HEK293 (cell line): Measurements from ENCODE around the gene RAB8A.

ENCODE experiments used
- CTCF ChIA-PET: fragments of 350-600 bp; formaldehyde crosslinking; extraction: SDS; loops from one replicate; lab custom pipeline; 2021; ENCODE audit warnings: antibody characterized with exemption; lab: Yijun Ruan, JAX
- POLR2A ChIA-PET: fragments of 300-600 bp; formaldehyde crosslinking; extraction: SDS; loops from one replicate; lab custom pipeline; 2020; ENCODE audit warnings: antibody characterized with exemption, inconsistent platforms; lab: Yijun Ruan, JAX
- H3K27ac ChIP-seq: fragments of 200-500 bp; sonication (Bioruptor generic); 2 replicates; pipeline ENCODE4 v1.5.1; 2014; ENCODE audit warnings: low read depth, low read length, control low read depth, inconsistent platforms; ENCODE audit errors: extremely low read depth
- H3K36me3 ChIP-seq, 2 experiments: fragments of 200-500 bp in 1 of 2; sonication (Bioruptor generic) in 1 of 2; 1 replicate in 1 of 2; 2 replicates in 1 of 2; pipeline ENCODE4 v1.5.1; 2014 to 2017; ENCODE audit warnings: inconsistent platforms in 2 of 2, low read length in 2 of 2; ENCODE audit not compliant: control insufficient read depth in 2 of 2, insufficient read depth in 1 of 2
- H3K4me1 ChIP-seq: fragments of 200-500 bp; sonication (Bioruptor generic); 2 replicates; pipeline ENCODE4 v1.5.1; 2014; ENCODE audit warnings: mild to moderate bottlenecking, low read length, inconsistent platforms; ENCODE audit not compliant: control insufficient read depth, insufficient read depth
- H3K4me3 ChIP-seq: 2 replicates; pipeline ENCODE4 v1.5.1; 2011; ENCODE audit warnings: low read depth, mild to moderate bottlenecking, control low read depth, low read length, moderate library complexity
- H3K9me3 ChIP-seq: fragments of 200-500 bp; sonication (Bioruptor generic); 2 replicates; pipeline ENCODE4 v1.5.1; 2014; ENCODE audit warnings: low read depth, low read length, inconsistent platforms; ENCODE audit not compliant: control insufficient read depth, insufficient read depth
- TCF7L2 ChIP-seq: IDR thresholded peaks from 2 replicates; pipeline ENCODE4 v1.6.1; 2011; ENCODE audit warnings: low read depth, mild to moderate bottlenecking, inconsistent platforms, low read length, moderate library complexity, borderline replicate concordance
- ZBTB8A ChIP-seq: fragments of 450-650 bp; formaldehyde crosslinking; IDR thresholded peaks from 2 replicates; pipeline ENCODE4 v1.5.1; 2016; ENCODE audit warnings: missing biosample characterization, missing genetic modification characterization
- ZEB2 ChIP-seq: fragments of 450-650 bp; formaldehyde crosslinking; IDR thresholded peaks from 2 replicates; pipeline ENCODE4 v1.5.1; 2016; ENCODE audit warnings: missing biosample characterization, missing genetic modification characterization
- ZFP3 ChIP-seq: fragments of 450-650 bp; formaldehyde crosslinking; IDR thresholded peaks from 2 replicates; pipeline ENCODE4 v1.5.1; 2016; ENCODE audit warnings: low read depth, missing biosample characterization, missing genetic modification characterization
- ZNF114 ChIP-seq: fragments of 450-650 bp; formaldehyde crosslinking; IDR thresholded peaks from 2 replicates; pipeline ENCODE4 v1.5.0; 2017; ENCODE audit warnings: missing biosample characterization, missing genetic modification characterization
- ZNF133 ChIP-seq: fragments of 450-650 bp; formaldehyde crosslinking; IDR thresholded peaks from 2 replicates; pipeline ENCODE4 v1.5.1; 2016; ENCODE audit warnings: missing biosample characterization, missing genetic modification characterization
- ZNF148 ChIP-seq: fragments of 450-650 bp; formaldehyde crosslinking; IDR thresholded peaks from 2 replicates; pipeline ENCODE4 v1.5.0; 2017; ENCODE audit warnings: missing biosample characterization, missing genetic modification characterization, borderline replicate concordance
- ZNF174 ChIP-seq: fragments of 450-650 bp; formaldehyde crosslinking; IDR thresholded peaks from 2 replicates; pipeline ENCODE4 v1.5.0; 2017; ENCODE audit warnings: missing biosample characterization, mild to moderate bottlenecking, missing genetic modification characterization
- ZNF274 ChIP-seq, 2 experiments: fragments of 200-500 bp in 1 of 2; fragments of 450-650 bp in 1 of 2; sonication (Bioruptor generic) in 1 of 2; formaldehyde crosslinking in 1 of 2; IDR thresholded peaks; 2 replicates each; pipeline versions ENCODE4 v1.5.1 to v1.6.1; 2014 to 2016; ENCODE audit warnings: borderline replicate concordance in 1 of 2, inconsistent platforms in 1 of 2, low read length in 1 of 2, missing biosample characterization in 1 of 2, missing genetic modification characterization in 1 of 2
- ZNF335 ChIP-seq: fragments of 450-650 bp; formaldehyde crosslinking; conservative IDR thresholded peaks from 2 replicates; pipeline ENCODE4 v1.5.1; 2016; ENCODE audit warnings: missing biosample characterization, missing genetic modification characterization
- ZNF37A ChIP-seq: fragments of 450-650 bp; IDR thresholded peaks from 2 replicates; pipeline ENCODE4 v1.5.1; 2018; ENCODE audit warnings: missing biosample characterization, missing genetic modification characterization
- ZNF433 ChIP-seq: fragments of 450-650 bp; formaldehyde crosslinking; IDR thresholded peaks from 2 replicates; pipeline ENCODE4 v1.5.1; 2016; ENCODE audit warnings: missing biosample characterization, missing genetic modification characterization, low read depth
- ZNF48 ChIP-seq: fragments of 450-650 bp; formaldehyde crosslinking; IDR thresholded peaks from 2 replicates; pipeline ENCODE4 v1.5.1; 2016; ENCODE audit warnings: missing biosample characterization, missing genetic modification characterization
- ZNF513 ChIP-seq: fragments of 450-650 bp; IDR thresholded peaks from 2 replicates; pipeline ENCODE4 v1.5.1; 2018; ENCODE audit warnings: missing biosample characterization, missing genetic modification characterization
- ZNF518A ChIP-seq: fragments of 450-650 bp; formaldehyde crosslinking; conservative IDR thresholded peaks from 2 replicates; pipeline ENCODE4 v1.5.1; 2016; ENCODE audit warnings: low read depth, missing biosample characterization, missing genetic modification characterization
- ZNF549 ChIP-seq: fragments of 450-650 bp; IDR thresholded peaks from 2 replicates; pipeline ENCODE4 v1.5.1; 2018; ENCODE audit warnings: missing biosample characterization, missing genetic modification characterization, mild to moderate bottlenecking, inconsistent platforms, moderate library complexity
- ZNF626 ChIP-seq: fragments of 450-650 bp; sonication (Bioruptor Pico); formaldehyde crosslinking; IDR thresholded peaks from 2 replicates; pipeline ENCODE4 v1.5.1; 2018; ENCODE audit warnings: missing biosample characterization, missing genetic modification characterization, inconsistent platforms
- ZNF658 ChIP-seq: fragments of 450-650 bp; formaldehyde crosslinking; IDR thresholded peaks from 2 replicates; pipeline ENCODE4; 2016; ENCODE audit warnings: missing biosample characterization, missing genetic modification characterization
- ZNF707 ChIP-seq: fragments of 450-650 bp; formaldehyde crosslinking; IDR thresholded peaks from 2 replicates; pipeline ENCODE4 v1.5.1; 2016; ENCODE audit warnings: missing biosample characterization, missing genetic modification characterization
- ZNF776 ChIP-seq: fragments of 450-650 bp; formaldehyde crosslinking; IDR thresholded peaks from 2 replicates; pipeline ENCODE4 v1.5.0; 2017; ENCODE audit warnings: missing biosample characterization, missing genetic modification characterization, borderline replicate concordance
- ZNF830 ChIP-seq: fragments of 450-650 bp; IDR thresholded peaks from 2 replicates; pipeline ENCODE4 v1.5.0; 2018; ENCODE audit warnings: missing biosample characterization, missing genetic modification characterization, low read depth, mild to moderate bottlenecking, moderate library complexity

RAB8A gene

GRCh38 chr19:16088351-16089009 is 23.2 kb upstream of the RAB8A start (continued):
- TF ChIP-seq ZNF518A (tag by site-specific recombination) (no peak), ZNF658 (no peak), TCF7L2 (no peak)

GRCh38 chr19:16089010-16089846 is 22.5 kb upstream of the RAB8A start:
- H3K4me1 ChIP-seq: no peaks in the 10 kb centered on the region
- H3K9me3 ChIP-seq: no peaks in the 10 kb centered on the region
- H3K27ac ChIP-seq: no peak overlapping the region
- H3K4me3 ChIP-seq: no peak overlapping the region
- H3K36me3 ChIP-seq: peaks cover 75 to 98% of the 10 kb centered on the region in 2 experiments
- no peak for TF ChIP-seq ZNF274 (IDR thresholded peaks at IDR 0.05; ENCODE audit: low read length)
- no peak for TF ChIP-seq ZNF274 (tag by site-specific recombination; IDR thresholded peaks at IDR 0.05; ENCODE audit: borderline replicate concordance)
- no peak for TF ChIP-seq ZNF830 (tag by site-specific recombination)
- no peak for TF ChIP-seq ZNF174
- no peak for TF ChIP-seq ZNF776
- TF ChIP-seq ZNF335 (tag by site-specific recombination): no peak
- TF ChIP-seq ZEB2 (tag by site-specific recombination): no peak
- TF ChIP-seq ZNF549 (tag by site-specific recombination): no peak
- no peak for TF ChIP-seq ZNF48 (tag by site-specific recombination)
- TF ChIP-seq ZNF513: no peak
- TF ChIP-seq ZNF133 (tag by site-specific recombination): no peak
- no peak for TF ChIP-seq ZNF626 (tag by site-specific recombination)
- no peak for TF ChIP-seq ZNF433 (tag by site-specific recombination)
- no peak for TF ChIP-seq ZNF707
- TF ChIP-seq ZBTB8A (tag by site-specific recombination): no peak
- no peak for TF ChIP-seq ZNF114 (tag by site-specific recombination)
- TF ChIP-seq ZNF148 (tag by site-specific recombination): no peak
- no peak for TF ChIP-seq ZNF37A
- TF ChIP-seq ZFP3 (tag by site-specific recombination): no peak
- CTCF ChIA-PET: interaction anchor here (0.6 to 0.9 kb wide), 5 partner anchors 18 to 432 kb away, joined by 3 to 5 read pairs (median 3); no protein-coding TSS in a partner anchor
- POLR2A ChIA-PET: interaction anchor here (0.6 kb wide), 1 partner anchor 7 kb away, joined by 3 read pairs; no protein-coding TSS in a partner anchor
